ENCODE measurements around the gene SLC39A9. TPM values are rescaled to one million over a fixed set of nuclear protein-coding genes. Genes with fewer than 3 reads are reported as not detected.

The SLC39A9 gene
- total and polyA plus RNA-seq, 2 of the 13 experiments (the other 11 are each of a cell fraction or from before 2014, with no cell fraction given): 46.6 to 69.5 TPM

GRCh38 chr14:69358233-69358963 is 40.1 kb upstream of the SLC39A9 start:
- Histone ChIP-seq H3K27ac (ENCODE audit: extremely low read length, insufficient read depth, low read length) (no peak overlapping the region), H2AFZ (ENCODE audit: low read length) (no peak overlapping the region), H3K4me3 (replicated peaks in 1 of 3; ENCODE audit: insufficient read depth in 1 of 3, low read depth in 2 of 3, low read length in 3 of 3) (no peak overlapping the region), H3K4me2 (ENCODE audit: low read depth, low read length) (no peak overlapping the region), H3K4me1 (ENCODE audit: insufficient read depth, low read length) (peaks cover 30% of the 10 kb centered on the region), H3K36me3 (replicated peaks in 1 of 2; ENCODE audit: control insufficient read depth in 1 of 2, insufficient read depth in 2 of 2, low read length in 2 of 2) (no peaks in the 10 kb centered on the region), H3K9me3 (ENCODE audit: low read length) (no peaks in the 10 kb centered on the region), H3K79me2 (ENCODE audit: insufficient read depth, low read length) (no peaks in the 10 kb centered on the region), H3K27me3 (ENCODE audit: control insufficient read depth in 1 of 2, insufficient read depth in 2 of 2, low read length in 2 of 2) (peaks cover 1 to 8% of the 10 kb centered on the region in 2 experiments; a peak in 1 of 5 replicates), H3K9ac (ENCODE audit: insufficient read depth, low read depth, low read length) (no peak overlapping the region), H4K20me1 (ENCODE audit: insufficient read depth, low read length) (no peaks in the 10 kb centered on the region)
- WGBS (ENCODE audit: low lambda C conversion rate): 32% methylated on average over 4 of the region's 12 CpGs
- ChIA-PET POLR2A (interaction anchor here (0.5 kb wide), 1 partner anchor 40 kb away, joined by 3 read pairs; the partner anchor contains the start of genes ERH and SLC39A9), CTCF (ENCODE audit: low intra/inter-chr PET ratio, low total read pairs) (no interaction called here)
- no TSS peak for BruUV-seq (replicated peaks)
- TF ChIP-seq ATAD3A (CRISPR knock-in tag; IDR thresholded peaks at IDR 0.05): no peak
- no peak for TF ChIP-seq ZNF547 (CRISPR knock-in tag; IDR thresholded peaks at IDR 0.05)
- DNase-seq (ENCODE audit: low spot score) (no peak), FAIRE-seq (no peak), ATAC-seq (no peak)
- in situ Hi-C loops (cut with HindIII; ENCODE audit: extremely low pct_ligation_motif_present, low pct_unique_long_range_greater_than_20kb): no loop called here
- intact Hi-C loops (cut with micrococcal nuclease; ENCODE audit: unreplicated experiment): no loop called here

- no peak overlapping the region for H3K4me3 ChIP-seq (replicated peaks in 1 of 3; ENCODE audit: insufficient read depth in 1 of 3, low read depth in 2 of 3, low read length in 3 of 3)
- H3K9me3 ChIP-seq (ENCODE audit: low read length): no peaks in the 10 kb centered on the region
- no peak for DNase-seq (ENCODE audit: low spot score)
- intact Hi-C loops (cut with micrococcal nuclease; ENCODE audit: unreplicated experiment) (no loop called here), in situ Hi-C loops (cut with HindIII; ENCODE audit: extremely low pct_ligation_motif_present, low pct_unique_long_range_greater_than_20kb) (no loop called here)
- peaks cover 26% of the 10 kb centered on the region for H3K4me1 ChIP-seq (ENCODE audit: insufficient read depth, low read length)
- no peak for FAIRE-seq
- H3K9ac ChIP-seq (ENCODE audit: insufficient read depth, low read depth, low read length): no peak overlapping the region
- H4K20me1 ChIP-seq (ENCODE audit: insufficient read depth, low read length): no peaks in the 10 kb centered on the region
- no peak overlapping the region for H3K27ac ChIP-seq (ENCODE audit: extremely low read length, insufficient read depth, low read length)
- WGBS (ENCODE audit: low lambda C conversion rate): 56% methylated on average over 3 of the region's 3 CpGs
- no TSS peak for BruUV-seq (replicated peaks)
- H3K79me2 ChIP-seq (ENCODE audit: insufficient read depth, low read length): no peaks in the 10 kb centered on the region
- peaks cover 1 to 7% of the 10 kb centered on the region in 2 experiments; a peak in 1 of 5 replicates for H3K27me3 ChIP-seq (ENCODE audit: control insufficient read depth in 1 of 2, insufficient read depth in 2 of 2, low read length in 2 of 2)
- ChIA-PET POLR2A (interaction anchor here (0.5 kb wide), 1 partner anchor 39 kb away, joined by 3 read pairs; the partner anchor contains the start of genes ERH and SLC39A9), CTCF (ENCODE audit: low intra/inter-chr PET ratio, low total read pairs) (no interaction called here)
- H2AFZ ChIP-seq (ENCODE audit: low read length): no peak overlapping the region
- H3K4me2 ChIP-seq (ENCODE audit: low read depth, low read length): no peak overlapping the region
- ATAC-seq: no peak
- no peaks in the 10 kb centered on the region for H3K36me3 ChIP-seq (replicated peaks in 1 of 2; ENCODE audit: control insufficient read depth in 1 of 2, insufficient read depth in 2 of 2, low read length in 2 of 2)
- TF ChIP-seq ARID2 (CRISPR knock-in tag; IDR thresholded peaks at IDR 0.05; ENCODE audit: borderline replicate concordance): no peak
- TF ChIP-seq TFE3 (CRISPR knock-in tag; IDR thresholded peaks at IDR 0.05): no peak
- no peak for TF ChIP-seq SAFB2 (CRISPR knock-in tag; IDR thresholded peaks at IDR 0.05; ENCODE audit: borderline replicate concordance, low read depth)
- TF ChIP-seq ZNF850 (CRISPR knock-in tag; conservative IDR thresholded peaks at IDR 0.05): no peak
- no peak for TF ChIP-seq ZNF136 (CRISPR knock-in tag; IDR thresholded peaks at IDR 0.05; ENCODE audit: low read depth)
- TF ChIP-seq SNRNP70 (IDR thresholded peaks at IDR 0.05; ENCODE audit: low read depth, low read length): no peak
- TF ChIP-seq ARNT2 (CRISPR knock-in tag; IDR thresholded peaks at IDR 0.05; ENCODE audit: low read depth): no peak
- TF ChIP-seq FIP1L1 (IDR thresholded peaks at IDR 0.05; ENCODE audit: borderline replicate concordance, insufficient read depth, low read depth, low read length): no peak
- TF ChIP-seq MAFG (CRISPR knock-in tag; IDR thresholded peaks at IDR 0.05): no peak
- no peak for TF ChIP-seq KMT2B (CRISPR knock-in tag; IDR thresholded peaks at IDR 0.05)
- TF ChIP-seq ZNF296 (CRISPR knock-in tag; conservative IDR thresholded peaks at IDR 0.05): no peak
- no peak for TF ChIP-seq KLF9 (CRISPR knock-in tag; IDR thresholded peaks at IDR 0.05; ENCODE audit: low read depth)
- TF ChIP-seq ZNF496 (CRISPR knock-in tag; IDR thresholded peaks at IDR 0.05; ENCODE audit: insufficient replicate concordance): no peak
- no peak for TF ChIP-seq NONO (IDR thresholded peaks at IDR 0.05)
- TF ChIP-seq NONO (CRISPR knock-in tag; conservative IDR thresholded peaks at IDR 0.05): no peak
- no peak for TF ChIP-seq ZNF598 (CRISPR knock-in tag; IDR thresholded peaks at IDR 0.05; ENCODE audit: borderline replicate concordance)
Measured at GRCh38 chr14:69358966-69359365, 39.5 kb upstream of the SLC39A9 start.

All from HepG2 (cell line).